DMS79 (cell line): Measurements from ENCODE around the gene JUND.

Experiments used
- DNase-seq: peaks from one replicate; lab custom pipeline; 2025; lab: John Stamatoyannopoulos, UW

The JUND gene

DNA sequence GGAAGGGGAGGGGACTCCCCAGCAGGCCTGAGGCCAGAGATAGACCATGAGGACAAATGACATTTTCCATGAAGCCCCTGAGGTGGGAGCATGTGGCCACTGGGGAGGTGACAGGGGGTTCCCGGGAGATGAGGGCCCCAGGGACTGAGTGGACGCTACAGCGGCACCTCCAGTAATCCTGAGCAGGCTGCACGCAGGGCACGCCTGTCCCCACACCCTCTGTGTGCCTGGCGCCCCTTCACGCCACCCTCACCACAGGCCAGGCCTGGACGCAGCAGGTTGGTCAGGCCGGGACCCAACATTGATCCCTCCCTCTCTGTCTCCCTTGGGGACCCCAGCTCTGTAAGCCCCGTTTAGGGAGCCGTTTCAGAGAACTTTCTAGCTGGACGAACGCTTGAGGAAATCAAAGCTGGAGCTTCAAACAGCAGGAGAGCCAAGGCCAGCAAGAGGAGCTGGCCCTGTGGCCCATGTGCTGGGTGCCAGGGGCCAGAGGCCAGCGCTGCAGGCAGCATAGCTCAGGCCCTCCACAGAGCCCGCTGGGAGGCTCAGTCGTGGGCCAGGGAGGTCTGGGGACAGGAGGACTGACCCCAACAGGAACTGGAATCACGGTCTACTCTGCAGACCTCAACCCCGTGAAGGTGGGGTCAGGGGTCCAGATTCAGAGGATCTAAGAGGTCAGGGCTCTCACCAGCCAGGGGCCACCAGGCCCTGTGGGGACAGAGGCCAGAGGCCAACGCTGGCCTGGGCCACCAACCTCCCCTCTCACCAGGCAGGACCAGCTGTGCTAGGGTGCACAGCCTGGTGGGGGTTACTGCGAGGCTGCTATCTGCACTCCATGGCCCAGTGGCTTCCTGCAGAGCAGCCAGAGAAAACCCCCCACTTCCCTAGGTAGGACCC lies 26.9 kb upstream of the JUND start:
- DNase-seq, result no peak

DNA sequence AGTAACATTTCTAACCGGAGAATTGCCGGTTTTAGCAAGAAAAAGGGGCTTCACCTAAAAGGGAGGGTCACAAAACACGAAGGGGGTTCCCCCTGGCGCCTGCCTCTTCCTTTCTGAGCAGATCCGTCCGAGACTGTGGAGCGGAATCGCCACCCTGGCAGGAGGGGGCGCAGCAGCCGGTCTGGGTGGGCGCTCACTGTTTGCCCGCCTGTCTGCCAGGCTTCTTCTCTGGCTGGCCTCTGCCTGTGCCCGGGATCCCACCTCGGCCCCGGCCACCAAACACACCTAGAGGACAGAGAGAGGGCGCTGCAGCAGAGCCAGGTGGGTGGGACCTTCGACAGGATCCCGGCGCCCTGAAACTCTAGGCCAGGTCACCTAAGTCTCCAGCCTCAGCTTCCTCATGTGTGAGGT lies 25.9 kb upstream of the JUND start:
- no peak for DNase-seq

DNA sequence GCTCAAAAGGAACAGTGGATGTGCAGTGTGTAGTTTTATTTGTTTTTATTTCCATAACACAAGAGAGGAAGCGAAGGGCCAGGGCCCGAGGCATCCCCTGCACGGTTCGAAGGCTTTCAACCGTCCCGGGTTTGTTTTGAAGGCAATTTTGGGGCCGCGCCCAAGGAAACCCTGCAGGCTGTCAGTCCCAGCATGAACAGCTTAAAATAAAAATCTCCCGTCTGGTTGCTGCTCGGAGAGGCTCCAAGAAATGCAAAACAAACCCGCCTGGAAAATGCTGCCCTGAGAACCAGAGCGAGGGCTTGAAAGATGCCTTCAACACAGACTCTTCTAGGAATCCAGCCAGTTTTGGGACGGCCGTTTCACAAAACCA lies 25.5 kb upstream of the JUND start:
- no peak for DNase-seq

DNA sequence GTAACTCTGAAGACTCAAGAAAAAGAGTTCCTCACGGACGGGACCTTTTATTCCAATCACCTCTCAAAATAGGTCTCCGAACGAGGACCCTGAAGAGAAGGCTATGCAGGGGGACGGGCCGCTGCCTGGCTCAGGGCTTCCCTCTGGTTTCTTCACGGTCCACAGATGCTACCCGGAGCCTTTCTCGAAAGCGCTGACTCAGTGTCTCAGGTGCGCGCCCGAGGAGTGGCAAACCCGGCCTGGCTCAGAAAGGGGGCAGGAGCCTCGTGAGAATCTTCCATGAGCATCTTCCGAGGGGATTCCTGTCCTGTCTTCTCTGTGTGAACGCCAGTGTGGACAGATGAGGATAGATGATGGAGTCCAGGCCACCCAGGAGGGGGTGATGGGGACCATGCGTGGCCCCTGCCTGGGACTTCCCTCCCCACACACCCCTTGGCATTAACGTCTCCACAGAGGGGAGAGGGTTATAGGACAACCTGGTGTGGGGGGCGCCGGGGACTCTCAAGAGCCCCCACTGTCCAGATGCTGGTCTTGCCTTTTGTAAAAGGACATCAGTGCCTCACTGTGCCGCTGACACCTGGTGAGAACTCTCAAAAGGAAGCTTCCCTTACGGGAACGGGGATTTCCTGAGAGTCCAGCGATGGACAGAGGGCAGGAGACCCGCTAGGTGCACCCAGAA lies 24.9 kb upstream of the JUND start:
- DNase-seq, result no peak

DNA sequence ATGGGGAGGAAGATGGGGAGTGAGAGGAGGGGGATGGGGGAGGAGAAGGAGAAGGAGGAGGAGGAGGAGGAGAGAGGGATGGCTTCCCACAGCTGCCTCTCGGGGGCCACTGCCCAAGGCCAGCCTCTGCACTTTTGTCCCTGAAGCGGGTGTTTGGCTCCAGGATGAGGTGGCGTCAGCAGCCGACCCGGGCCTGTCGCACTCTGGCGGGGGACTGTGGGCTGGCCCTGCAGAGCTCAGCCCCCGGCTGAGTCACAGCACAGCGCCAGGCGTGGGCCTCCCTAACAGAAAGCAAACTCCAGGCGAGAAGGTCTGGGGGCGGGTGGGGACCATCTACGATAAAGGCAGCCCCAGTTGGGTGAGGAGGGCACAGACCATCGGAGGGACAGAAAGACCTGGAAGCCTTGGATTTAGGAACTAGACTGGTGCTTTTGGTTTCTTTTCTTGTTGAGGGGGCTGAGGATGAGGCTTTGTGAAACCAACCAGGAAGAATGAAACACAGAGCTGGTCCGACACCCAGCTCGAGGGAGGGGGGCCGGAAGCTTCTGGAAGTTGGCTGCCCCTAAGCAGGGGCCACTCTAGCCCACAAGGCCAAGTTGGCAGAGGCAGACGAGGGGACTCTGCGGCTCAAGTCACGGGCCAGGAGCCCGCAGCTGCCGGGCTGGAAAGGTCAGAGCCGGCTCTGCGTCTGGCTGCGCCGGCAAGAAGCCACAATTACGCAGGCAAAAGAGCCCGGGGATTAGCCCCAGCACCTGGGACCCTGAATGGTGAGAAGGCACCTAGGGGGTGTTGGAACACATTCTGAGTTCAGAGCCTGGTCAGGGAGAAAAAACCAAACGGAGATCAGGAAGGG lies 23.3 kb upstream of the JUND start:
- no peak for DNase-seq

DNA sequence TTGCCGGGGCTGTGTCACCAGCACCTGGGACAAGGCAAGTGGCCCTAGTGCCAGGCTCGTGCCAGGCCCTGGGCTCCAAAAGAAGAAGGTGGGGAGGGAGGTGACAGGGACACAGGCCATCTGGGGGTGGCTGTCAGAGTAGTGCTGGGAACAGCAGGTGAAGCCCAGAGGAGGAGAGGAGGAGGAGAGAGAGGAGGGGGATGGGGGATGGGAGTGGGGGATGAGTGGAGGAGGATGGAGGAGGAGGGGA lies 22.7 kb upstream of the JUND start:
- DNase-seq, result no peak

DNA sequence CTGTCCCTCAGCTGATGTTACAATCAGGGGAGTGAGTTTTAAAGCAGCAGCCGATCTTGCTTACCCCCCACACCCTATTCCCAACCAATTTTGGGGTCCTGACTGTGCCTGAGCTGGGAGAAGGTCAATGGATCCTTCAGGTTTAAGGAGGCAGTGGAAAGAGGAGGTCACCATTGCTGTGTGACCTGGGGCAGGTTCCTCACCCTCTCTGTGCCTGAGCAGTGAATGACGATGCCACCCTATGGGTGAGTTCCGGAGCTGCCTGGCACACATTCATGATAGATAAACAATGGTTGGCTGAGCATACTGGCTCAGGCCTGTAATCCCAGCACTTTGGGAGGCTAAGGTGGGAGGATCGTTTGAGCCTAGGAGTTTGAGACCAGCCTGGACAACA lies 20.3 kb upstream of the JUND start:
- no peak for DNase-seq

DNA sequence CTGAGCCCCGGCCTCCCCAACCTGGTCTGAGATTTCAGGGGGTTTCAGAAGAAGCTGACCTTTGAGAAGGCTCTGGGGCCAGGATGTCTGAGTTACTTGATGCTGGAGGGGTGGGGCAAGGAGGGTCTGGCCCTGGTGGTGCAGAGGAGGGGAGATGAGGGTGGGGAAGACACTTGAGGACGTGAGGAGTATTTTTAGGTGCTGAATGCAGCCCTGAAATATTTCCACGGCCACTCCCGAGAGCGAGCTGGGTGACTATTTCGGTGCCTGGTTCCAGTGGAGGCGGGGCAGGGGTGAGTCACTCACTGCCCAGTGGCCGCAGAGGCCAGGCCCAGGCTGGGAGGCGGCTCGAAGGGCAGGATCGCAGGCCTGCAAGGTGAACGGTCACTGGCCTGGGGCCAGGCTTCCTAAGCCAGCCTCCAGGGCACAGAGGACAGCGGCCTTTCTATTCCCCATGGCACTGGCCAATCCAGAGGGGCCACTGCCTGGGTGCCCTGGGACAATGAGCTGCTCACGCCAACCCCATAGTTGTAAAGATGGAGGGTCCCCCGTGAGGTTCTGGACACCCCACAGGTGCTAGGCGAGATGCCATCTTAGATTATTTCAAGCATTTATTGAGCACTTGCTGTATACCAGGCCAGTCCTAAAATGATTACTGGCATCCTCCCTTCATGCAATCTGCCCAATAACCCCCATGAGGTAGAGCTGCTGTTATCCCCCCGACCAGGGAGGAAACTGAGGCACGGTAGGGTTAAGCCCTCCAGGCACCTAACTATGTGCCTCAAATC lies 19.7 kb upstream of the JUND start:
- DNase-seq, result no peak

DNA sequence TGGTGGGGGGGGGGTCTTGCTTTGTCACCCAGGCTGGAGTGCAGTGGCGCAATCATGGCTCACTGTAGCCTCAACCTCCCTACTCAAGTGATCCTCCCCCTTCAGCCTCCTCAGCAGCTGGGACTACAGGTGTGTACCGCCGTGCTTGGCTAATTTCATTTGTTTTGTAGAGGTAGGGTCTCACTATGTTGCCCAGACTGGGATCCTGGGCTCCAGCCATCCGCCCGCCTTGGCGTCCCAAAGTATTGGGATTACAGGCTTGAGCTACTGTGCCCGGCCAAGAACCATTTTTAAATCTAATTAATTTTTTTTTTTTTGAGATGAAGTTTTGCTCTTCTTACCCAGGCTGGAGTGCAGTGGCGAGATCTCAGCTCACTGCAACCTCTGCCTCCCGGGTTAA lies 18.2 kb upstream of the JUND start:
- DNase-seq, result no peak

DNA sequence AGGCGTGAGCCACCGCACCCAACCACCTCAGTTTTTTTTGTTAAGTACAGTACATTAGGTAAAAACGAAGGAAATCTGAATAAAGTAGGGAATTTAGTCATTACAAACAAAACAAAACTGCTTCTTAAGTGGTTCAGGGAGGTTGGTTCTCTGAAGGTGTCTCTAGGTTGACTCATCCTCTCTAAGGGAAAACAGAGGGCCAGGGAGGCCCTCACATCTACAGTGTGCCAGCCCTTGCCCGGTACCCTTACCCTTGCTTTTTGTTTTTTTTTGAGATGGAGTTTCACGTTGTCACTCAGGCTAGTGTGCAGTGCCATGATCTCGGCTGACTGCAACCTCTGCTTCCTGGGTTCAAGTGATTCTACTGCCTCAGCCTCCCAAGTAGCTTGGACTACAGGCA lies 17.2 kb upstream of the JUND start:
- DNase-seq, result no peak

DNA sequence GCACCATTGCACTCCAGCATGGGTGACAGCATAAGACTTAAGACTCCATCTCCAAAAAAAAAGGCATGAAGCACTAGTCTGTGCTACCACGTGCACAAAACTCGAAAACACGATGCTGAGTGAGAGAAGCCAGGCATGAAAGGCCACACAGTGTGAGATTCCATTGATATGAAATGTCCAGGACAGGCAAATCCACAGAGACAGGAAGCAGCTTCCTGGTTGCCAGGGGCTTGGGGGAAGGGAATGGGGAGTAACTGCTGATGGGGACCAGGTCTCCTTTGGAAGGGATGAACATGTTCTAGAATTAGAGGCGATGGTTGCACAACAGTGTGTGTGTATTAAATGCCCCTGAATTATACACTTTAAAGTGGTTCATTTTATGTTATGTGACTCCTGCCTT lies 15.9 kb upstream of the JUND start:
- DNase-seq, result no peak

DNA sequence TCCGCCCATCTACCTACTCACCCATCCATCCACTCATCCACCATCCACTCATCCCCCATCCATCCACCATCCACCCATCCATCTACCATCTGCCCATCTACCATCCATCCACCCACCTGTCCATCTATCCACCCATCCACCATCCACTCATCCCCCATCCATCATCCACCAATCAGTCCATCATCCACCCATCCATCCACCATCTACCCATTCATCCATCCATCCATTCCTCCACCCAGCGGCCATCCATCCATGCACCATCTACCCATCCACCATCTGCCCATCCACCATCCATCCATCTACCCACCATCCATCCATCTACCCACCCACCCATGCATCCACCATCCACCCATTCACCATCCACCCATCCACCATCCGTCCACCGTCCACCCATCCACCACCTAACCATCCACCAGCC lies 13.6 kb upstream of the JUND start:
- no peak for DNase-seq

DNA sequence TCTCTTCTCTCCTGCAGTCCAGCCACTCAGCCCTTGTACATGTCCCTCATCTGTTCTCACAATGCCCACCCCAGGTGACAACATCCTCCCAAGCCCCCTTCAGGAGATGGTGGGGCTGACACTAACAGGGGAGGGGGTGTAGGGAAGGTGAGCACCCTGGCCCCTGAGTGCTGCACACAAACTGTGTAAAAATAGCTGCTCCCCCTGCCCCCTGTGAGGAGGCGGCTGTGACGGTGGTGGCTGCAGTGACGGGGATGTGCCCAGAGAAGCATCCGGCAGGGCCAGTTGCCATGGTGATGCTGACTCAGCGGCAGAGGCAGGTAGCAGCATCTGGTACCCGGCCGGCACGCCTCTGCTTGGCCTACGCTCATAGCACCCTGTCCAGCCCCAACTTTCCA lies 13.0 kb upstream of the JUND start:
- DNase-seq, result peak; percentile 24

DNA sequence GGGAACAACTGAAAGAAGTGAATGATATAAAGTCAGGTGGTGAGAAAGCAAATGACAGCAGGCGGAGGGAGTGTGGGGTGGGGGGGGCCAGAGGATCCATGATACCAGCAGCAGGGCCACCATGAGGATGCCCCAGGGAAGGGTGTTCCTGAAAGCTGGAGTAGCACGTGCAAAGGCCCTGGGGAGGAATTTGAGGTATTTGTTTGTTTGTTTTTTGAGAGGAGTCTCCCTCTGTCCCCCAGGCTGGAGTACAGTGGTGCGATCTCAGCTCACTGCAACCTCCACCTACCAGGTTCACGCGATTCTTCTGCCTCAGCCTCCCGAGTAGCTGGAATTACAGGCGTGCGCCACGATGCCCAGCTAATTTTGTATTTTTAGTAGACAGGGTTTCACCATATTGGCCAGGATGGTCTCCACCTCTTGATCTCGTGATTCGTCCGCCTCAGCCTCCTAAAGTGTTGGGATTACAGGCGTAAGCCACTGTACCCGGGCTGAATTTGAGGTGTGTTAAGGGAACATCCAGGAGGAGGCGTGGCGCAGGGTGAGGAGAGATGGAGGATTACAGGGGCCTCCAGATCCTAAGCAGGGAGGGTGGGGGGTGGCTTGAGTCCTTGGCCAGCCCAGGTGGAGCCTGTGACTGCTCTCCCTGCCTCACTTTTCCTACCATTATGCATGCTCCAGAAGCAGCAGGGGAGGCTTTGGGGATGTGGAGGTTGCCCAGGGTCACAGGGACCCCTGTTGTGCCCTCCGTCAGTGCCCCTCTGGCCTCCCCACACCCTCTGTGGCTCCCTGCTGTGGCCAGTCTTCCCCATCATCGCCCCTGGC lies 12.4 kb upstream of the JUND start:
- DNase-seq, result no peak

DNA sequence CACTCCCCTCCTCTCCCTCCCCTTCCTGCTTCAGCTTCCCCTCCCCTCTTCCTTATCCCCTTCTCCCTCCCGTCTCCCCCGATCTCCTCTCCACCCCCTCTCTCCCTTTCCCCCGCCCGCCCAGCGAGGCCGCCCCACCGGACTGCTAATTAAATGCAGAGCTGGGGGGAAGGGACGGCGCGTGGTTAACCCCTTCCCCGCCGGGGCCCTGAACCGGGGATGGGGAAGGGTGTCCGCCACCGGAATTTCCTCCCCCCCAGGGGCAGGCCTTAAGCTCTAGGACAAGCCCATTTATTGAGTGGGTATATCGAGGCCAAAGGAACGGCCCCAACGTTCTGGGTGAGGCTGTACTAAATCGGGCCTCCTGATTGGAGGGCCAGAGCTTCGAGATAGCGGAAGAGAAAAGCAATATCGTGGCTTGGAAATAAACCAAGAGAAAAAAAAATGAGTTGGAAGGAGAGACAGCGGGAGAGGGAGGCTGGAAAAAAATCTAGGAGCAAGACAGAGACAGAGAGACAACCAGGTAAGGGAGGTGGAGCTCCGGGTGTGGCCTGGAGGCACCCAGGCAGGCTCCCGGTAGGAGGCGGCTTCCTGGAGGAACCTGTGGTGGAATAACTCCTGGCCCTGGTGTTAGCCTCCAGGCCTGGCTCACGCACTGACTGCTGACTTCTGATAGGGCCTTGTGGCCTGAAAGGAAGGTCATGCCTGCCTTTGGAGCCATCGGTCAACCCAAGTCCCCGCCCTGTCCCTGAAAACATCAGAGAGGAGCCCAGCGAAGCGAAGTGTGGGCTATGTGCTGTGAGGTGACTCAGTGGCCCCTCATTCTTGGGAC lies 11.6 kb upstream of the JUND start:
- DNase-seq, result no peak

DNA sequence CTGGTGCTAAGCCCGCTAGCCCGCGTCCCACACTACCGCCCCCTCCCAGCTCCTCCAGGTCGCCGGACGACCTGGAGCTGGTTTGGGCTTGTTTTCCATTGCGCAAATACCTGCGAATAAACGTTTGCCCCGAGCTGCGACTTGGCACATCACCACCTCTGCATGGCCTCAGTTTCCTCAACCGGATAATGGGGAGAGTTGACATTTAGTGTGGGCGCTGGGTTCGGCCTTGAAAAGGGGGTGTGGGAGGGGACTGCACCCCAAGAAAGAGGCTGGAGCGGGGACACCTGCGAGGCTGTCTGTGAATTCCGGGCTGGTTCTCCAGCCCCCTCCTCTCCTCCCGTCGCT lies 11.0 kb upstream of the JUND start:
- DNase-seq, result no peak

DNA sequence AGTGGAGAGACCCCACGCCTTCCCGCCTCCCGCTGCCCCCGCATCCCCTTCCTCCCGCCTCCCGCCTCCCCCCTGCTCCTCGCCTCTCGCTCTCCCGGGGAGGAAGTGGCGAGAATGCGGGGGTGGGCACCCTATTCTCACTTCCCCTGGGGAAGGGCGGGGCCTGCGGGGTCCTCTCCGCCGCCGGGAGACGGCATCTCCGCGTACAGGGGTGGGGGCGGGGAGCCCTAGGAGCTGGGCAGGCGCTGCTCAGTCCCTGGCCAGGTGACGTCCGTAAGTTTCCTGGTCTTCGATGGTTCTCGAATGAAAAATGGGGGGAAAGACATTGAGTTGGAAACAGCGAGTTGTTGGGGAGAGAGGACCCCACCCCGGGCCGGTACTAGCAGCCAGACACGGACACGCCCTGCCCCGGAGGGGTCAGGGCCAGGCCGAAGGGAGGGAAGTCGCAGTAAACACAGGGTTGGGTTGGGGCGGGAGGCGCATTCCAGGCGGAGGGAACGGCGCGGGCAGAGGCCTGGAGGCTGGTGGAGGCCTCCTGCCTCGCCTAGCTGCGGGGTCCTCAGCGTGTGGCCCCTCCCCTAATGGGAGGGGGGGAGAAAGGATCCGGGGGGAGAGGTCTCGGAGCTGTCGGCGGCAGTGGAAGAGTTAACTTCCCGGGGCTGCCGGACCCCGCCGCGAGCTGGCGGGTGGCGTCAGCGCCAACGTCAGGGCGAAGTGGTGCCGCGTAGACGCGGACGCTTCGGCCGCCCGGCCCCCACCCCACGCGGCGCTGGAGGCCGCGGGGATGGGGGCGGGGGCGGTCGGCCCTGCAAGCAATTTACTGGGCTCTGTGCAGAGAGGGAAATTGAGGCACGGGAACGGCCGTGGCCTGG lies 10.4 kb upstream of the JUND start:
- peak; percentile 56 for DNase-seq

DNA sequence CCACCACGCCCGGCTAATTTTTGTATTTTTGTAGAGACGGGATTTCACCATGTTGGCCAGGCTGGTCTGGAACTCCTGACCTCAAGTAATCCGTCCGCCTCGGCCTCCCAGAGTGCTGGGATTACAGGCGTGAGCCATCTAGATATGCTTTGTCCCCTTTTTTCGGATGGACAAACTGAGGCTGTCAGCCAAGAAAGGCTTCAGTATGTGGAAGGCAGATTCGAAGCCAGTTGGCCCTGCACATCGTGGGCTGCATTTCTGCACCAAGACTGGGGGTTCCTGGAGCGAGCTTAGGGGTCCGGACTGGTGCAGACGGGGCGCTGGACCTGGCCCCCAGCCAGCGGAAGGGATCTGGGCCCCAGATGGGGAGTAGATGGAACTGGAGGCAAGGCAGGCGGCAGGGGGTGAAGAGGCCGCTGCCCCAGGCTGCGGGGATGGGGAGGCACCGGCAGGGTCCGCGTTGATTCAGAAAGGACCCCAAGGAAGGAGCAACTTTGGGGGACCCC lies 9.7 kb upstream of the JUND start:
- DNase-seq, result no peak

DNA sequence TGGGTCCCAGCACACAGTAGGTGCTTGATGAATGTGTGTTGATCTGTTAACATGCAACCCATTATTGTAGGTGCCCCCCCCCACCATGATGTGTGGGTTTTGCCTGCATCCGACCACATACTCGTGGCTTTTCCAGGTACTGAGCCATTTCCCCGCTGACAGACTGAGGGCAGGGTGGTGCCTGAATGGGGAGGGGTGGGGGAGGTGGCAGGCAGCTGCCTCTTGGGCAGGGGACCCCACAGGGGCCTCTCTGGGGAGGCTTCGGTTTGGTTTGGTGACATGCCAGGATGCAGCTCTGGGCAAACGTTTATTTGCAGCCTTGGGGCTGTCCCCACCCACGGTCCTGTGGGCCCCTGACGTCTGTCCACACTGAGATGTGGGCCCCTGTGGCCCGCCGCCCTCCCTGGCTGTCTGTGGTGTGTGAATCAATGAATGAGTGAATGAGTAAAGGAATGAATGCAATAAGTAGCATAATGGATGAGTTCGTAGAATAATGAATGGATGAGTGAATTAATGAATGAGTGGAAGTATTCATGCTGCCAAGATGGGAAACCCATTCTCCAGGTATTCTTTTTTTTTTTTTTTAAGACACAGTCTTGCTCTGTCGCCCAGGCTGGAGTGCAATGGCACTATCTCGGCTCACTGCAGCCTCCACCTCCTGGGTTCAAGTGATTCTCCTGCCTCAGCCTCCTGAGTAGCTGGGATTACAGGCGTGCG lies 9.0 kb upstream of the JUND start:
- no peak for DNase-seq
